Mammary epithelial cell (primary cell): ENCODE results near the gene S1PR1.
"Not testable (repeated sequence)": the region's sequence is repeated elsewhere in the genome, so short reads cannot be mapped to it uniquely, and the experiment has no call there.

Source experiments
- EZH2 ChIP-seq: IDR thresholded peaks from 2 replicates; pipeline ENCODE4 v1.6.1; 2012; ENCODE audit warnings: low read length, inconsistent platforms, borderline replicate concordance
- TF ChIP-seq, protein P1 (sequence below), 2 donors: IDR thresholded peaks in 1 of 2; conservative IDR thresholded peaks in 1 of 2; 2 replicates each; pipeline ENCODE4 v1.5.1; 2011 to 2012; ENCODE audit warnings: inconsistent platforms in 2 of 2, low read length in 2 of 2, mild to moderate bottlenecking in 2 of 2, control low read depth in 1 of 2, low read depth in 1 of 2; ENCODE audit not compliant: insufficient read depth in 1 of 2; ENCODE audit errors: extremely low read depth in 1 of 2

DNA sequence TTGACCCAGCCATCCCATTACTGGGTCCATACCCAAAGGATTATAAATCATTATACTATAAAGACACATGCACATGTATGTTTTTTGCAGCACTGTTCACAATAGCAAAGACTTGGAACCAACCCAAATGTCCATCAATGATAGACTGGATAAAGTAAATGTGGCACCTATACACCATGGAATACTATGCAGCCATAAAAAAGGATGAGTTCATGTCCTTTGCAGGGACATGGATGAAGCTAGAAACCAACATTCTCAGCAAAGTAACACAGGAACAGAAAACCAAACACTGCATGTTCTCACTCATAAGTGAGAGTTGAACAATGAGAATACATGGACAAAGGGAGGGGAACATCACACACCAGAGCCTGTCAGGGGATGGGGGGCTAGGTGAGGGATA lies 47.9 kb upstream of the S1PR1 start:
- TF ChIP-seq, protein P1, sequence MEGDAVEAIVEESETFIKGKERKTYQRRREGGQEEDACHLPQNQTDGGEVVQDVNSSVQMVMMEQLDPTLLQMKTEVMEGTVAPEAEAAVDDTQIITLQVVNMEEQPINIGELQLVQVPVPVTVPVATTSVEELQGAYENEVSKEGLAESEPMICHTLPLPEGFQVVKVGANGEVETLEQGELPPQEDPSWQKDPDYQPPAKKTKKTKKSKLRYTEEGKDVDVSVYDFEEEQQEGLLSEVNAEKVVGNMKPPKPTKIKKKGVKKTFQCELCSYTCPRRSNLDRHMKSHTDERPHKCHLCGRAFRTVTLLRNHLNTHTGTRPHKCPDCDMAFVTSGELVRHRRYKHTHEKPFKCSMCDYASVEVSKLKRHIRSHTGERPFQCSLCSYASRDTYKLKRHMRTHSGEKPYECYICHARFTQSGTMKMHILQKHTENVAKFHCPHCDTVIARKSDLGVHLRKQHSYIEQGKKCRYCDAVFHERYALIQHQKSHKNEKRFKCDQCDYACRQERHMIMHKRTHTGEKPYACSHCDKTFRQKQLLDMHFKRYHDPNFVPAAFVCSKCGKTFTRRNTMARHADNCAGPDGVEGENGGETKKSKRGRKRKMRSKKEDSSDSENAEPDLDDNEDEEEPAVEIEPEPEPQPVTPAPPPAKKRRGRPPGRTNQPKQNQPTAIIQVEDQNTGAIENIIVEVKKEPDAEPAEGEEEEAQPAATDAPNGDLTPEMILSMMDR (conservative IDR thresholded peaks at IDR 0.05 in 1 of 2, IDR thresholded peaks at IDR 0.05 in 1 of 2; ENCODE audit: extremely low read depth in 1 of 2, insufficient read depth in 1 of 2, low read depth in 1 of 2, low read length in 2 of 2), result not testable (repeated sequence)
- TF ChIP-seq EZH2, result not testable (repeated sequence)
